GM12878 (cell line): ENCODE data around the gene FBXL15. TPM values are rescaled to one million over a fixed set of nuclear protein-coding genes. Genes with fewer than 3 reads are reported as not detected.

Experiments used
- ATAC-seq: fragments of 200-7000 bp; cut with Tn5 transposase; 3 replicates; pipeline ENCODE4 v1.9.1; 2020; ENCODE audit warnings: mild to moderate bottlenecking, moderate library complexity
- BruUV-seq: library from RNA; stranded (reverse); fragments of 400-500 nt; replicated peaks from 2 replicates; lab custom pipeline; 2021; lab: Mats Ljungman, UMichigan
- CTCF ChIA-PET: fragments of 300-600 bp; sonication (Branson Sonifier 250); formaldehyde crosslinking; extraction: SDS; loops from one replicate; lab custom pipeline; 2021; ENCODE audit warnings: inconsistent platforms; lab: Yijun Ruan, JAX
- POLR2A ChIA-PET: fragments of 350-600 bp; formaldehyde crosslinking; extraction: SDS; loops from one replicate; lab custom pipeline; 2021; ENCODE audit warnings: inconsistent platforms; lab: Charles Lee
- RAD21 ChIA-PET: fragments of 300-600 bp; sonication (Branson Sonifier 250); formaldehyde crosslinking; loops from one replicate; lab custom pipeline; 2023; ENCODE audit warnings: antibody characterized with exemption; ENCODE audit not compliant: unreplicated experiment; lab: Charles Lee
- SMC1A ChIA-PET: fragments of 300-600 bp; sonication (Branson Sonifier 250); formaldehyde crosslinking; loops from one replicate; lab custom pipeline; 2023; ENCODE audit not compliant: unreplicated experiment, uncharacterized antibody; lab: Charles Lee
- DNase-seq: peaks from one replicate; pipeline ENCODE4 v3.0.0-alpha.2; 2011; ENCODE audit warnings: low read depth, low spot score
- FAIRE-seq: peaks from 3 replicates; lab custom pipeline; 2011; peaks lifted over from hg19 to GRCh38; lab: Jason Lieb, UNC
- H2AFZ ChIP-seq: 2 replicates; pipeline ENCODE4 v1.6.0; 2011; ENCODE audit warnings: low read depth, low read length, control low read depth; ENCODE audit not compliant: control insufficient read depth
- H3K27ac ChIP-seq: 2 replicates; pipeline ENCODE4 v1.5.1; 2011; ENCODE audit warnings: control low read depth; ENCODE audit not compliant: control insufficient read depth, insufficient read depth
- H3K27me3 ChIP-seq, 2 experiments: replicated peaks in 1 of 2; 2 replicates each; pipeline versions ENCODE4 v1.6.0 to v1.6.1; 2011; ENCODE audit warnings: low read length in 1 of 2; ENCODE audit not compliant: control insufficient read depth in 2 of 2, insufficient read depth in 2 of 2
- H3K36me3 ChIP-seq, 2 experiments: 2 replicates each; pipeline ENCODE4 v1.5.1; 2011; ENCODE audit warnings: low read length in 1 of 2; ENCODE audit not compliant: control insufficient read depth in 2 of 2, insufficient read depth in 2 of 2
- H3K4me1 ChIP-seq: 2 replicates; pipeline ENCODE4 v1.6.1; 2011; ENCODE audit warnings: mild to moderate bottlenecking, low read length, moderate library complexity, mixed read lengths; ENCODE audit not compliant: control insufficient read depth, insufficient read depth
- H3K4me2 ChIP-seq: 2 replicates; pipeline ENCODE4 v1.6.0; 2011; ENCODE audit warnings: control low read depth; ENCODE audit not compliant: control insufficient read depth, insufficient read depth
- H3K4me3 ChIP-seq: fragments of 200-600 bp; sonication (generic); 2 replicates; pipeline ENCODE4 v1.5.1; 2016
- H3K79me2 ChIP-seq: 2 replicates; pipeline ENCODE4 v1.6.0; 2011; ENCODE audit warnings: low read length; ENCODE audit not compliant: control insufficient read depth, insufficient read depth
- H3K9ac ChIP-seq: 2 replicates; pipeline ENCODE4 v1.8.0; 2011; ENCODE audit warnings: low read length, control low read depth, mixed read lengths; ENCODE audit not compliant: control insufficient read depth, insufficient read depth
- H3K9me3 ChIP-seq: replicated peaks from 3 replicates; pipeline ENCODE4 v1.5.1; 2011; ENCODE audit warnings: mild to moderate bottlenecking, low read length; ENCODE audit not compliant: control insufficient read depth, insufficient read depth
- H4K20me1 ChIP-seq: 2 replicates; pipeline ENCODE4 v1.6.0; 2011; ENCODE audit not compliant: control insufficient read depth, insufficient read depth
- BCLAF1 ChIP-seq: fragments of 450-650 bp; IDR thresholded peaks from 2 replicates; pipeline ENCODE4 v1.6.1; 2017; ENCODE audit warnings: antibody characterized with exemption, mild to moderate bottlenecking, moderate library complexity
- EP300 ChIP-seq, 2 experiments: fragments of 150-350 bp in 1 of 2; IDR thresholded peaks; 2 replicates each; pipeline ENCODE4 v1.6.1; 2011 to 2012; ENCODE audit warnings: low read depth in 2 of 2, low read length in 2 of 2, borderline replicate concordance in 1 of 2, improper control_type of control experiment in 1 of 2, inconsistent platforms in 1 of 2; ENCODE audit not compliant: control insufficient read depth in 1 of 2
- FOS ChIP-seq: IDR thresholded peaks from 3 replicates; pipeline ENCODE4 v1.6.1; 2011; ENCODE audit warnings: borderline replicate concordance; ENCODE audit not compliant: insufficient read length; ENCODE audit errors: extremely low read depth
- GATAD2B ChIP-seq: fragments of 450-650 bp; conservative IDR thresholded peaks from 2 replicates; pipeline ENCODE4 v1.6.1; 2017; ENCODE audit warnings: low read depth, mild to moderate bottlenecking, moderate library complexity
- RAD21 ChIP-seq: IDR thresholded peaks from 2 replicates; pipeline ENCODE4 v1.6.1; 2011; ENCODE audit warnings: mild to moderate bottlenecking, low read depth, low read length, moderate library complexity; ENCODE audit not compliant: insufficient read depth
- RCOR1 ChIP-seq: conservative IDR thresholded peaks from 2 replicates; pipeline ENCODE4 v1.6.1; 2012; ENCODE audit warnings: low read depth, low read length, improper control_type of control experiment
- SMAD1 ChIP-seq: fragments of 450-650 bp; IDR thresholded peaks from 2 replicates; pipeline ENCODE4 v1.6.1; 2018; ENCODE audit warnings: mild to moderate bottlenecking, low read depth; ENCODE audit not compliant: partially characterized antibody
- SMC3 ChIP-seq: IDR thresholded peaks from 2 replicates; pipeline ENCODE4 v1.6.1; 2011; ENCODE audit warnings: low read length, improper control_type of control experiment, borderline replicate concordance
- SPI1 ChIP-seq: IDR thresholded peaks from 2 replicates; pipeline ENCODE4 v1.6.1; 2011; ENCODE audit warnings: low read depth, mild to moderate bottlenecking, low read length, moderate library complexity, borderline replicate concordance; ENCODE audit not compliant: insufficient read depth
- TAF1 ChIP-seq: IDR thresholded peaks from 2 replicates; pipeline ENCODE4 v1.6.1; 2011; ENCODE audit warnings: mild to moderate bottlenecking, low read depth, low read length, borderline replicate concordance
- YY1 ChIP-seq: IDR thresholded peaks from 2 replicates; pipeline ENCODE4 v1.6.1; 2011; ENCODE audit warnings: low read depth, mild to moderate bottlenecking, low read length
- ZBTB4 ChIP-seq: fragments of 450-650 bp; formaldehyde crosslinking; IDR thresholded peaks from 2 replicates; pipeline ENCODE4 v1.4.0; 2022; ENCODE audit warnings: mild to moderate bottlenecking, moderate library complexity
- WGBS: methylation state at CpG from one replicate; pipeline ENCODE4 v1.1.6; 2016; ENCODE audit warnings: low lambda C conversion rate; ENCODE audit not compliant: insufficient replicate concordance, insufficient coverage; ENCODE audit errors: missing lambda C conversion rate; 5-methylcytosine and 5-hydroxymethylcytosine counted together
- in situ Hi-C: fragments of 300-500 bp; cut with MboI; formaldehyde crosslinking; loops from 9 replicates; pipeline ENCODE4 v1.14.3; 2018; ENCODE audit warnings: mixed read lengths
- intact Hi-C: fragments of 100-400 bp; cut with micrococcal nuclease; formaldehyde crosslinking; loops from one replicate; pipeline ENCODE4 v1.14.2; 2022; ENCODE audit not compliant: unreplicated experiment
- polyA plus RNA-seq, 11 experiments: library from polyadenylated mRNA; depleted of rRNA in 4 of 11; unstranded in 6 of 11; stranded (reverse) in 5 of 11; fragments of >200 nt; fragmentation: Nextera tagmentation in 4 of 11; fragmentation: Illumina TruSeq in 1 of 11; extraction: Ambion mirVana in 4 of 11; extraction: Trizol in 1 of 11; gene quantifications; 1 replicate in 1 of 11; 2 replicates in 10 of 11; pipeline versions ENCODE4 v1.2.1 to v1.2.3, GENCODE V29; 2011 to 2016; ENCODE audit warnings: inconsistent platforms in 2 of 11, missing spikeins in 2 of 11, low read depth in 1 of 11
- total RNA-seq, 4 experiments: library from RNA; depleted of rRNA in 3 of 4; stranded (reverse); fragments of >200 nt in 3 of 4; fragmentation: Illumina TruSeq in 1 of 4; extraction: Trizol in 1 of 4; gene quantifications; 2 replicates each; pipeline versions ENCODE4 v1.2.1 to v1.2.3, GENCODE V29; 2013 to 2021

The FBXL15 gene
- total and polyA plus RNA-seq, 10 of the 15 experiments (the other 5 are each of a cell fraction or from before 2014, with no cell fraction given): 0.13 to 21.3 (median 7.9) TPM

- TF ChIP-seq RCOR1 (0 out of 2 replicates have a peak, but pooled peaks have one; percentile 74), SMAD1 (no peak), SMC3 (peak; percentile 87; the same call in 1 of the 2 replicates)
These were observed 27.1 kb upstream of the FBXL15 start (continued) for GRCh38 chr10:102393411-102394078.

GRCh38 chr10:102394079-102394800 is 26.4 kb upstream of the FBXL15 start:
- H3K4me1 ChIP-seq: peaks cover 17% of the 10 kb centered on the region
- BruUV-seq: no TSS peak
- H3K9me3 ChIP-seq: no peaks in the 10 kb centered on the region; the same call in 2 of the 3 replicates
- ATAC-seq: peak; percentile 87
- intact Hi-C loops: loop anchor here (1.0 to 10.0 kb wide), 6 partner anchors 27 to 251 kb away; partner anchors contain the start of genes SUFU and TRIM8
- ChIA-PET CTCF (interaction anchor here (0.7 to 9.1 kb wide), 21 partner anchors 10 to 377 kb away, joined by 3 to 90 read pairs (median 4); partner anchors contain the start of genes ACTR1A, C10orf95, ELOVL3 and FBXL15), RAD21 (interaction anchor here (0.6 to 3.1 kb wide), 14 partner anchors 9 to 189 kb away, joined by 3 to 21 read pairs (median 6); partner anchors contain the start of genes ACTR1A, C10orf95, CUEDC2 and FBXL15), POLR2A (interaction anchor here (0.5 to 6.1 kb wide), 17 partner anchors 10 to 845 kb away, joined by 3 to 44 read pairs (median 4); partner anchors contain the start of genes ACTR1A, C10orf95, CUEDC2 and FBXL15), SMC1A (interaction anchor here (0.6 to 3.8 kb wide), 12 partner anchors 9 to 223 kb away, joined by 3 to 23 read pairs (median 4); partner anchors contain the start of gene FBXL15)
- peak overlapping the region; percentile 61 for H2AFZ ChIP-seq
- H3K9ac ChIP-seq: peak overlapping the region; percentile 99
- peak overlapping the region; percentile 100 for H3K4me3 ChIP-seq
- WGBS: under 1% methylated on average over 60 of the region's 71 CpGs
- in situ Hi-C loops: no loop called here
- H3K27me3 ChIP-seq: no peaks in the 10 kb centered on the region
- peaks cover 47% of the 10 kb centered on the region for H3K79me2 ChIP-seq
- H3K27ac ChIP-seq: peak overlapping the region; percentile 93
- peak; percentile 75 for FAIRE-seq
- peak overlapping the region; percentile 64 for H3K4me2 ChIP-seq
- peak; percentile 89 for DNase-seq
- no peaks in the 10 kb centered on the region for H4K20me1 ChIP-seq
- peaks cover 9 to 15% of the 10 kb centered on the region in 2 experiments for H3K36me3 ChIP-seq
- TF ChIP-seq EP300 (IDR thresholded peaks at IDR 0.05; ENCODE audit: borderline replicate concordance in 1 of 2, control insufficient read depth in 1 of 2, low read depth in 2 of 2, low read length in 2 of 2) (peak; percentile 21 to 50; a peak in 2 of 4 replicates), BCLAF1 (no peak), FOS (peak; percentile 16), TAF1 (peak; percentile 73), ZBTB4 (CRISPR knock-in tag) (no peak), RAD21 (peak; percentile 54), SPI1 (peak; percentile 69), YY1 (peak; percentile 5), GATAD2B (peak; percentile 80)
